Activated T-cell treated with anti-CD3 and anti-CD28 coated beads for 4 hours (primary cell): Measurements from ENCODE around the gene GRHPR.

ENCODE experiments used
- DNase-seq: peaks from one replicate; pipeline ENCODE4 v3.0.0-alpha.2; 2020

GRHPR gene

DNA sequence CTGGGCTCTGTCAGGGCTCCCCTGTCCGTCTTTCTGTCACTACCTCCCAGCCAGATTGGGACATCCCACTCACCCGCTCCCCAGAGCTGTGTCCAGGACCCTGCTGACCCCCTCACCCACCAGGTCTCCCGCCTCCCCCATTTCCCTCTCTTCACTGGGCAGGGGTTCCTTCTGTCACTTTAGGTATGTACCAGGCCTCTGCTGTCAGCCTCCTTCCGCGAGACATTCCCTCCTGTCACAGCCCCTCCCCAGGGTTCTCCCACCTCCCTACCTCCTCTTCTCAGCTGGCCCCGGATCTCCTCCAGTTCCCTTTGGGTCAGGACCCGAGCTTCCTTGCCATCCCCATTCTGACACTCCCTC, 63.7 kb downstream of the GRHPR start:
- DNase-seq, result no peak
